HEK293 (cell line): ENCODE measurements around the gene RNF212.

Source experiments
- TCF7L2 ChIP-seq: IDR thresholded peaks from 2 replicates; pipeline ENCODE4 v1.6.1; 2011; ENCODE audit warnings: low read depth, mild to moderate bottlenecking, inconsistent platforms, low read length, moderate library complexity, borderline replicate concordance
- TF ChIP-seq, protein P1 (sequence below): fragments of 450-650 bp; formaldehyde crosslinking; IDR thresholded peaks from 2 replicates; pipeline ENCODE4 v1.5.1; 2016; ENCODE audit warnings: missing biosample characterization, missing genetic modification characterization

DNA sequence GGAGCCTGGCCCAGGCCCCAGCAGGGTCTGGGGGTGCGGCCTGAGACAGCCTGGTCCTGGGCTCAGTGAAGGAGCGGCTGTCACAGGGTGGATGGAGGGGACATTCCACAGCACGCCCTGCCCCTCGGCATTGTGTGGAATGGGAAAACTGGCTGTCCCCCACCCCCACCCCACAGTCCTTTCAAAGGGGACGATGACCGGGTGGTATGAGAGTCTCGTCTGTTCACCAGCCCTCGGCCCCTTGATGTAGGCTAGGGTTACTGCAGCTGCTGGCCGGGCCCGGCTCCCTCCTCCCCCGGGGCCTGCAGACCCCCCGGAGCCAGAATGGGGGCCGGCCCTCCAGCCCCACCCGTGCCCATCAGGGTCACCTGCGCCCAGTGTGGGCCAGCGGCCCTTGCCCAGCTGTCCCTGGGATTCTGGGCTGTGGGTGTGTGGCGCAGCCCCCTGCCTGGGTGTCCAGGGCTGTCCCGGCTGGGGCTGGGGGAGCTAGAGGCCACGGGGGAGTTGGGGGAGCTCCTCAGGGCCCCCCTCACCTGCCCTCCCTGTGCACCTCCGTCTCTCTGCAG is 90.2 kb downstream of the RNF212 start:
- TF ChIP-seq, protein P1, sequence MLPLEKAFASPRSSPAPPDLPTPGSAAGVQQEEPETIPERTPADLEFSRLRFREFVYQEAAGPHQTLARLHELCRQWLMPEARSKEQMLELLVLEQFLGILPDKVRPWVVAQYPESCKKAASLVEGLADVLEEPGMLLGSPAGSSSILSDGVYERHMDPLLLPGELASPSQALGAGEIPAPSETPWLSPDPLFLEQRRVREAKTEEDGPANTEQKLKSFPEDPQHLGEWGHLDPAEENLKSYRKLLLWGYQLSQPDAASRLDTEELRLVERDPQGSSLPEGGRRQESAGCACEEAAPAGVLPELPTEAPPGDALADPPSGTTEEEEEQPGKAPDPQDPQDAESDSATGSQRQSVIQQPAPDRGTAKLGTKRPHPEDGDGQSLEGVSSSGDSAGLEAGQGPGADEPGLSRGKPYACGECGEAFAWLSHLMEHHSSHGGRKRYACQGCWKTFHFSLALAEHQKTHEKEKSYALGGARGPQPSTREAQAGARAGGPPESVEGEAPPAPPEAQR (tag by site-specific recombination) = no peak
- no peak for TF ChIP-seq TCF7L2
